K562 (cell line): ENCODE results near the gene CNDP1.

Experiments
- HCFC1 ChIP-seq: IDR thresholded peaks from 2 replicates; pipeline ENCODE4 v1.6.1; 2012; ENCODE audit warnings: low read depth, low read length, improper control_type of control experiment
- POLR2AphosphoS5 ChIP-seq: IDR thresholded peaks from 2 replicates; pipeline ENCODE4 v1.6.1; 2011; ENCODE audit warnings: mild to moderate bottlenecking, low read depth, low read length, moderate library complexity; ENCODE audit not compliant: control insufficient read depth, insufficient read depth
- TF ChIP-seq, protein P1 (sequence below), 3 experiments: IDR thresholded peaks in 2 of 3; conservative IDR thresholded peaks in 1 of 3; 2 replicates each; pipeline ENCODE4 v1.5.1; 2011 to 2012; ENCODE audit warnings: low read length in 3 of 3, mild to moderate bottlenecking in 3 of 3, control low read depth in 2 of 3, improper control_type of control experiment in 1 of 3, inconsistent platforms in 1 of 3, low read depth in 1 of 3, mixed read lengths in 1 of 3, moderate library complexity in 1 of 3; ENCODE audit not compliant: insufficient read depth in 2 of 3

DNA sequence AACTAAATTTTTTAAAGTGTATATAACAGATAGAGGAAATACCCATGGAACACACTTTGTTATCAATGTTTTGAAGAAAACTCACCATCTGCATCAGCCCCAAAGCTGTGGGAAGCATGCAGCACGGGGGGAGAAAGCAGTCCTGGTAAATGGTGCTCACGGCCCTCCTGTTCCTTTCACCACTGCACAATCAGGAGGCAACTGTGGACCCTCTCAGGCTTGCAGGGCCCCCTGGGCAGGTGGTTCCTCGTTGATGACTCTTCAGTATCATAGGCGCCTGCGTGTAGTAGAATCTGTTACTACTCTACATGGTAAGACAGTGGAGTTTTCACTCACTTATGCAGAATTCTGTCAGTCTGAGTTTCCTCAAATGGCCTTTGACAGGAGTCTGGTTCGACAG is 4.9 kb upstream of the CNDP1 start:
- TF ChIP-seq, protein P1, sequence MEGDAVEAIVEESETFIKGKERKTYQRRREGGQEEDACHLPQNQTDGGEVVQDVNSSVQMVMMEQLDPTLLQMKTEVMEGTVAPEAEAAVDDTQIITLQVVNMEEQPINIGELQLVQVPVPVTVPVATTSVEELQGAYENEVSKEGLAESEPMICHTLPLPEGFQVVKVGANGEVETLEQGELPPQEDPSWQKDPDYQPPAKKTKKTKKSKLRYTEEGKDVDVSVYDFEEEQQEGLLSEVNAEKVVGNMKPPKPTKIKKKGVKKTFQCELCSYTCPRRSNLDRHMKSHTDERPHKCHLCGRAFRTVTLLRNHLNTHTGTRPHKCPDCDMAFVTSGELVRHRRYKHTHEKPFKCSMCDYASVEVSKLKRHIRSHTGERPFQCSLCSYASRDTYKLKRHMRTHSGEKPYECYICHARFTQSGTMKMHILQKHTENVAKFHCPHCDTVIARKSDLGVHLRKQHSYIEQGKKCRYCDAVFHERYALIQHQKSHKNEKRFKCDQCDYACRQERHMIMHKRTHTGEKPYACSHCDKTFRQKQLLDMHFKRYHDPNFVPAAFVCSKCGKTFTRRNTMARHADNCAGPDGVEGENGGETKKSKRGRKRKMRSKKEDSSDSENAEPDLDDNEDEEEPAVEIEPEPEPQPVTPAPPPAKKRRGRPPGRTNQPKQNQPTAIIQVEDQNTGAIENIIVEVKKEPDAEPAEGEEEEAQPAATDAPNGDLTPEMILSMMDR (IDR thresholded peaks at IDR 0.05 in 2 of 3, conservative IDR thresholded peaks at IDR 0.05 in 1 of 3; ENCODE audit: insufficient read depth in 2 of 3, low read depth in 1 of 3, low read length in 3 of 3), result no peak
- TF ChIP-seq POLR2AphosphoS5 (no peak), HCFC1 (no peak)
